Stimulated activated naive CD8-positive, alpha-beta T cell treated with anti-CD3 and anti-CD28 coated beads, Interleukin-15, amount 100 ng/mL, for 72 hours (primary cell): Measurements from ENCODE around the gene DAAM2.
A peak's percentile ranks its signal among the peaks of the same experiment; 100 is the strongest.

Experiments
- ATAC-seq: fragments of 150-1000 bp; cut with Tn5 transposase; 2 replicates; pipeline ENCODE4 v1.10.0; 2021; ENCODE audit warnings: mild to moderate bottlenecking, moderate library complexity
- DNase-seq, 2 donors: peaks; one replicate each; pipeline ENCODE4 v3.0.0; 2021 to 2022
- H3K27ac Mint-ChIP-seq, 2 donors: one replicate each; pipeline ENCODE4 v1.8.0; 2022; ENCODE audit warnings: mild to moderate bottlenecking in 2 of 2, mixed read lengths in 2 of 2, moderate library complexity in 2 of 2
- H3K27me3 Mint-ChIP-seq: one replicate; pipeline ENCODE4 v1.8.0; 2022; ENCODE audit warnings: mixed read lengths
- H3K4me1 Mint-ChIP-seq: one replicate; pipeline ENCODE4 v1.8.0; 2022; ENCODE audit warnings: mild to moderate bottlenecking, mixed read lengths
- H3K4me3 Mint-ChIP-seq, 2 donors: one replicate each; pipeline ENCODE4 v1.8.0; 2022; ENCODE audit warnings: mild to moderate bottlenecking in 2 of 2, mixed read lengths in 2 of 2, moderate library complexity in 1 of 2
- H3K9me3 Mint-ChIP-seq, 2 donors: one replicate each; pipeline ENCODE4 v1.8.0; 2022; ENCODE audit warnings: mixed read lengths in 2 of 2

DAAM2 gene

DNA sequence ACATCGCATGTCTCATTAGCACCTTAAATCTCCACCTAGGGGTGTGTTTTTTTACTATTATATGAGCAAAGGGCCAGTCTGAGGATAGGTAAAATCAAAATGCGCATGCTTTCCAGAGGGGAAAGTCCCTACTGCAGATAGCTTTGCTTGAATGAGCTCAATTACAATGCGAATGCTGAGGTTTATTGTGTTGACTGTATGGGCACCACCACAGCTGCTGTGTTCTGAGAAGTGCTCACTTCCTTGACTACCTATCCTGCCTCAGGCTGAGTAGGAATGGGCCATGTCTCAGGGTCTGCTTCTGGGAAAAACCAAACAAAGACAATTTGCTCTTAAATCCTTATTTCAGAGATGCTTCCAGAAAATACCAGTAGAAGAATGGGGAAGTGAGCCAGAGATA is 105.5 kb downstream of the DAAM2 start:
- H3K4me1 Mint-ChIP-seq, result no peaks in the 10 kb centered on the region
- peaks cover 23% of the 10 kb centered on the region for H3K27me3 Mint-ChIP-seq
- ATAC-seq (no peak), DNase-seq (no peak)
- no peak overlapping the region for H3K4me3 Mint-ChIP-seq
- H3K27ac Mint-ChIP-seq, result no peak overlapping the region
- H3K9me3 Mint-ChIP-seq, result no peaks in the 10 kb centered on the region

DNA sequence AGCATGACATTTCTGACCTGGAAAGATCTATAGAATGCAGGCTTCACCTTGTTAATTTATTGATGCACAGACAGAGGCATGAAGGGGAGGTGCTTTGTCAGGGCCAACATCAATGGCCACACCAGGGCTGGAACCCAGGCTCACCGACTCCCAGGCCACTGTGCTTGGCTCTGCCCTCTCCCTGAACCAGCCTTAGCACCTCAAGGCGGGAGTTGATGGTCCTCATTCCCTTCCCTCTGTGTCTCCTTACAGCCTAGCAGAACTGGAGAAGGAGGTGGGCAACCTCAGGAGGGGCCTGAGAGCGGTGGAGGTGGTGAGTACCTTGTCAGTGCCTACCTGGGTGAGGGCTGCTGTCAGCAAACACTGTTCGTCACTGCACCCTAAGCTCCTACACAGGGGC is 106.4 kb downstream of the DAAM2 start:
- no peak overlapping the region for H3K27ac Mint-ChIP-seq
- H3K27me3 Mint-ChIP-seq, result peaks cover 23% of the 10 kb centered on the region
- no peaks in the 10 kb centered on the region for H3K9me3 Mint-ChIP-seq
- H3K4me3 Mint-ChIP-seq, result no peak overlapping the region
- H3K4me1 Mint-ChIP-seq, result no peaks in the 10 kb centered on the region
- no peak for DNase-seq
- ATAC-seq, result no peak

DNA sequence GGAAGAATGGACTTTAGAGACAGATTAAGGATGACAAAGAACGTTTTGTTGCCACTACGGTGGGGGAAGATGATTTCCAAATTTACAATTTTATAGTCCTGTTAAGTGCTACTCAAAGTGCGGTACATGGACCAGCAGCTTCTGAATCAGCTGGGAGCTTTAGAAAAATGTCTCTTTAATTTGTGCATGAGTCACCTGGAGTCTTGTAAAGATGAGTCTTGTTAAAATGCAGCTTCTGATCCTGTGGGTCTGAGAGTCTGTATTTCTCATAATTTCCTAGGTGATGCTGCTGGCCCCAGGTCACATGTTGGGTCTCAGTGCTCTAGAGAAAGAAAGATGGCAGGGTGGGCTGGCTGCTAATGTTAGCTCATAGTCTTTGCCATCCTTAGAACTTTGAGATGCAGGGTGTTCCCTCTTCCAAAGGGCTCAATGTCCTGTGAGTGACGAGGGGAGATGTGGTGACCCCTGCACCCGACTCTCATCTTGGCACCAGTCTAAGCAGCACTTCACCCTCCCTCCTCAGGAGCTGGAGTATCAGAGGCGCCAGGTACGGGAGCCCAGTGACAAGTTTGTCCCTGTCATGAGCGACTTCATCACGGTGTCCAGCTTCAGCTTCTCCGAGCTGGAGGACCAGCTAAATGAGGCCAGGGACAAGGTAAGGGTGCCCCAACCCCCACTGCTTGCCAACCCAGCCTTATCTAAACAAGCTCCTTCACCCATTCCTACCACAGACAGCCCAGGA is 107.5 kb downstream of the DAAM2 start:
- Mint-ChIP-seq H3K9me3 (no peaks in the 10 kb centered on the region), H3K4me3 (no peak overlapping the region), H3K27ac (no peak overlapping the region), H3K27me3 (peaks cover 23% of the 10 kb centered on the region), H3K4me1 (no peaks in the 10 kb centered on the region)
- ATAC-seq, result no peak
- no peak for DNase-seq

DNA sequence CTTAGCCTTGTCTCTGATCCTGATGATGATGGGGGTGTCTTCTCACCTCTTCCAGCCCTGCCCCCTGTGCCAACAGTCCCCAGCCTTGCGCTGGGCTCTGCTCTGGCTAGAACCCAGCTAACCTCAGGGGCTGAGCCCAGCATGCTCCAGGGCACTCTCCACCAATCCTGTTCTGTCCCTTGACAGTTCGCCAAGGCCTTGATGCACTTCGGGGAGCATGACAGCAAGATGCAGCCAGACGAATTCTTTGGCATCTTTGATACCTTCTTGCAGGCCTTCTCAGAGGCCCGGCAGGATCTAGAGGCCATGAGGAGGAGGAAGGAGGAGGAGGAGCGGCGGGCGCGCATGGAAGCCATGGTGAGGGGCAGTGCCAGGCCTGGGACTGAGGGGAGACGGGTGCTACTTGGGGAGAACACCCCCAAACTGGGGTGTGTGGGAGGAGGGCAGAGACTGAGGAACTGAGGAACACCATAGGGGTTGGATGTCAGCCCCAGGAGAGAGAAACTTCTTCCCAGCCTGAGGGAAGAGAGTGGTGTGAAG is 109.0 kb downstream of the DAAM2 start:
- no peak for DNase-seq
- Mint-ChIP-seq H3K4me1 (no peaks in the 10 kb centered on the region), H3K27ac (peak overlapping the region in 1 of 2 donors; percentile 85), H3K4me3 (no peak overlapping the region), H3K9me3 (no peaks in the 10 kb centered on the region), H3K27me3 (peaks cover 23% of the 10 kb centered on the region)
- ATAC-seq, result no peak

DNA sequence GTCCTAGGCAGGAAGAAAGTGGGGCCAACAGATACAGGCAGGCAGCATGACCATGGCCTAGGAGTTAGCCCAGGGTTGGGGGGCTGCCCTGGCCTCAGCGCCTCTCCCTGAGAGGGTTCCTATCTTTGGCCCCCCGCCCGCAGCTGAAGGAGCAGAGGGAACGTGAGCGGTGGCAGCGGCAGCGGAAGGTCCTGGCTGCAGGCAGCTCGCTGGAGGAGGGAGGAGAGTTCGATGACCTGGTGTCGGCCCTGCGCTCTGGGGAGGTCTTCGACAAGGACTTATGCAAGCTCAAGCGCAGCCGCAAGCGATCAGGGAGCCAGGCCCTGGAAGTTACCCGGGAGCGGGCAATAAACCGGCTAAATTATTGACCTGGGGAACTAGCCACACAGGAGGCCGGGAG is 109.5 kb downstream of the DAAM2 start:
- DNase-seq, result no peak
- Mint-ChIP-seq H3K4me1 (no peaks in the 10 kb centered on the region), H3K9me3 (no peaks in the 10 kb centered on the region), H3K27me3 (peaks cover 23% of the 10 kb centered on the region), H3K4me3 (no peak overlapping the region), H3K27ac (no peak overlapping the region)
- no peak for ATAC-seq

DNA sequence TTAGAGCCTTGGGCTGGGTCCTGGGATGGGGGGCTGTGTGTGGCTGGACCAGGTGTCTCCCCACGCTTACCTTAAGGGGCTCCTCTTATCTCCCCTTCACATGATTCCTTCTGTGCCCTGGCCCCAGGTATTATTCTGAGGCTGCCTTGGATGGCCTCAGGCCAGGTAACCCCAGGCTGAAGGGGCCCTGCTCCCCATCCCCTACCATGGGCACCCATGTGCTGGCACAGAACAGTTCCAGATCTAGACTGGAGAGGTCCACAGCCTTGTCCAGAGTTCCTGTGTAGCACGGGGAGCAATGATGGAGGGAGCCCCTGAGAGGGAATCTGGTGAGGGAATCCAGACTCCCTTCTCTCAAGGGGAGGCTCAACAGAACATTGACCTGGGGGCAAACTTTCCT is 110.0 kb downstream of the DAAM2 start:
- Mint-ChIP-seq H3K27me3 (peaks cover 21% of the 10 kb centered on the region), H3K27ac (no peak overlapping the region), H3K4me3 (no peak overlapping the region), H3K9me3 (no peaks in the 10 kb centered on the region), H3K4me1 (no peaks in the 10 kb centered on the region)
- ATAC-seq (no peak), DNase-seq (no peak)

DNA sequence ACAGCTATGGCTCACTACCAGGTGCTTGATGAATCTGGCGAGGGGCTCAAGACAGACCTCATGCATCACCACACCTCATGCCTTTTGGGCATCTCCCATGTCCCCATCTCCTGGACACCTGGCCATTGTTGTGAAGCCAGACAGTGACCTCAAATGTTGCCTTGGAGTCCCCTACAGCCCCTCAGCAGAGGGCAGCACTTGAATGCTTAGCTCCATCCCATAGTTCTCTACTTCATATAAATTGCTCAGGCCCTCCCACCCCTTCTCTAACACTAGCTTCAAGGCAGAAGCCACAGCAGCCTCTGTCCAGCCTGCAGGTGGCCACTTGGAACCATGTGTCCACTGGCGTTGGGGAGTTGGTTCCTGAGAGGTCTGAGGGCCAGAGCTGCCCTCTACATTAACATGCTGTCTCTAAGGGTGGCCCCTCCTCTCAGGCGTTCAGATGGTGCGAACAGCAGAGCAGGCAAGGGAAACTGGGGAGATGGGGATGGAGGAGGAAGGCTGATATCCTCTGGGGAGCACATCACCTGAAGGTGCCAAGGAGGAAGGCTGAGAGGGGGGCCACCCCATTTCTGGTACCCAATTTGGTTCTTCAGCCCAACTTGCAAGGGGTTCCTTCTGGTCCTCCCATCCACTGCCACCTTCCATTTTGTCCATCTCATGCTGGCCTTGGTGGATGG is 110.8 kb downstream of the DAAM2 start:
- no peak for ATAC-seq
- no peak for DNase-seq
- H3K4me3 Mint-ChIP-seq, result no peak overlapping the region
- H3K27ac Mint-ChIP-seq, result no peak overlapping the region
- H3K27me3 Mint-ChIP-seq, result peaks cover 13% of the 10 kb centered on the region
- H3K9me3 Mint-ChIP-seq, result no peaks in the 10 kb centered on the region
- no peaks in the 10 kb centered on the region for H3K4me1 Mint-ChIP-seq

DNA sequence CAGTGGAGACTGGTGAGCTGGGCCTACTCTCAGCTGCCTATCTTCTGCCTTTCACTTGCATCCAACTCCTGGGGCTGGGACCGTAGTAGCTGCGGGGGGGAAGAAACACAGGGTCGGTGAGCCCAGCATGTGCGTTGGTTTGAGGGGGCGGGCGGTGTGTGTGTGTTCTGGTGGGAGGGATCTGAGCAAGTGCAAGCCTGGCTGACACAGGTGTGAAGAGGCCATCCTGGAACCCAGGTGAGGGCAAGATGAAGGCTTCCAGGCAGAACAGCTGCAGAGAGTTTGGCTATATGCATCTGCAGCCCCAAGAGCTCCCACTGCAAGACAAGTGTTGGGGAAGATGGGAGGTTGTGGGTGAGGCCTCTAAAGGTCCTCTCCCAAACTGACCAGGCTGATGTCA is 111.5 kb downstream of the DAAM2 start:
- DNase-seq (no peak), ATAC-seq (no peak)
- Mint-ChIP-seq H3K27ac (no peak overlapping the region), H3K9me3 (no peaks in the 10 kb centered on the region), H3K27me3 (peaks cover 7% of the 10 kb centered on the region), H3K4me1 (no peaks in the 10 kb centered on the region), H3K4me3 (no peak overlapping the region)

DNA sequence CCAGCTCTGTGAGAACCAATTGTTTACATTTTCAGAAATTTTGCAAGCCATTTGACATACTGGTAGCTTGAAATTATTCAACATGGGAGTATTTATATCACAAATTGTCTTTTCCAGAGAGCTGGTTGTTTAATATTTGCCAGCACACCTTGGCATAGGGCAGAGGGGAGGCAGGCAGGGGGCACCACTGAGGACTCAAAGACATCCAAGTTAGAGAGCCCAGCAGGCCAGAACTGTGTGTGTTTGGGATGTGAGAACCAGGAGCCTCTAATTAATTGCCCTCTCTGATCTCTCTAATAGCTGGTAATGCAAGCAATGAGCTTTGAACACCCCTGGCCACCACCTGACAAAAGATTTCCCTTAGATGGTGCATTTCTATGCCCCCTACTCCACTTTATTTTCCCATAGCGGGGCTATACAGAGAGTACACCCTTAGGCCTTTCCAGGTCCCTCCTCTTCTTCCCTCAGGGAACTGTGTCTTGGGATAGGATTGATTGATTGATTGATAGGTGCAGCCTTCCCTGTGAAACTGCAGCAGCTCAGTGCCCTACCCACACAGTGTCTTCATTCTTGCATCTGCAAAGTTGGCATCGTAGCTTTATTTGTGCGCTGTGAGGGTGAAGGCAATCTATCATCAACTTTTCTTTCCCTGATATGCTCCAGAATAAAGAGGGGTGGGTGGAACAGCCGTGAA is 112.9 kb downstream of the DAAM2 start:
- DNase-seq, result no peak
- ATAC-seq, result no peak
- no peaks in the 10 kb centered on the region for H3K9me3 Mint-ChIP-seq
- H3K27me3 Mint-ChIP-seq, result no peaks in the 10 kb centered on the region
- H3K4me3 Mint-ChIP-seq, result no peak overlapping the region
- peak overlapping the region in 1 of 2 donors; percentile 79 for H3K27ac Mint-ChIP-seq
- no peaks in the 10 kb centered on the region for H3K4me1 Mint-ChIP-seq

DNA sequence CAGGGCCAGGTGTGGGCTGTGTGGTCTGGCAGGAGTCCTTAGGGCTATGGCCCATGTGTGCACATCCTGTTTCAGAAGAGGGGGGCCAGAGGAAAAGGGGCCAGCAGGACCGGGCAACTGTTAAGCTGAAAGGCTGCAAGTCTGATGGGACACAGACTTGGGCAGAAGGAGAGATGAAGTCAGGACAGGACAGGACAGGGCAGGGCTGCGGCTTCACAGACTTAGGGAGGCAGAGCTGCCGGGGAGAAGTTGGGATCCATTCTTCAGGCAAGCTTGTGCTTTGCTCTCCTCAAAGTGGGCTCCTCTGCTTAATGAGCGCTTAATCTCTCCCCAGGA is 113.4 kb downstream of the DAAM2 start:
- DNase-seq, result no peak
- Mint-ChIP-seq H3K4me3 (no peak overlapping the region), H3K27ac (no peak overlapping the region), H3K27me3 (no peaks in the 10 kb centered on the region), H3K9me3 (no peaks in the 10 kb centered on the region), H3K4me1 (no peaks in the 10 kb centered on the region)
- ATAC-seq, result no peak

DNA sequence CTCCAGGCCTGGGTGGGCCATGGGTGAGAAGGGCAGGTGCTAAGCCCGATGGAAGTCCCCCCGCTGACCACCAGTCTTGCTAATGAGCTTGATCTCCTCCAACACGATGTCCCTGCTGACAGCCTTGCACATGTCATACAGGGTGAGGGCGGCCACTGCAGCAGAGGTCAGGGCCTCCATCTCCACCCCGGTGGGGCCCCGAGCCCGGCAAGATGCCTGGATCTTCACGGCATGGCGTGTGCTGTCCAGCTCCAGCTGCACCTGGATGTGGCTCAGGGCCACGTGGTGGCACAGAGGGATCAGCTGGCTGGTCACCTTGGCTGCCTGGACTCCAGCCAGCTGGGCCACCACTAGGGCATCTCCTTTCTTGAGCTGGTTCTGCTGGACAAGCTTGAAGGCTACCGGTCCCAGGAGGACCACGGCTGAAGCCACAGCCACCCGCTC is 114.2 kb downstream of the DAAM2 start:
- DNase-seq (no peak), ATAC-seq (no peak)
- no peak overlapping the region for H3K4me3 Mint-ChIP-seq
- H3K27me3 Mint-ChIP-seq, result no peaks in the 10 kb centered on the region
- H3K4me1 Mint-ChIP-seq, result no peaks in the 10 kb centered on the region
- H3K9me3 Mint-ChIP-seq, result no peaks in the 10 kb centered on the region
- no peak overlapping the region for H3K27ac Mint-ChIP-seq

DNA sequence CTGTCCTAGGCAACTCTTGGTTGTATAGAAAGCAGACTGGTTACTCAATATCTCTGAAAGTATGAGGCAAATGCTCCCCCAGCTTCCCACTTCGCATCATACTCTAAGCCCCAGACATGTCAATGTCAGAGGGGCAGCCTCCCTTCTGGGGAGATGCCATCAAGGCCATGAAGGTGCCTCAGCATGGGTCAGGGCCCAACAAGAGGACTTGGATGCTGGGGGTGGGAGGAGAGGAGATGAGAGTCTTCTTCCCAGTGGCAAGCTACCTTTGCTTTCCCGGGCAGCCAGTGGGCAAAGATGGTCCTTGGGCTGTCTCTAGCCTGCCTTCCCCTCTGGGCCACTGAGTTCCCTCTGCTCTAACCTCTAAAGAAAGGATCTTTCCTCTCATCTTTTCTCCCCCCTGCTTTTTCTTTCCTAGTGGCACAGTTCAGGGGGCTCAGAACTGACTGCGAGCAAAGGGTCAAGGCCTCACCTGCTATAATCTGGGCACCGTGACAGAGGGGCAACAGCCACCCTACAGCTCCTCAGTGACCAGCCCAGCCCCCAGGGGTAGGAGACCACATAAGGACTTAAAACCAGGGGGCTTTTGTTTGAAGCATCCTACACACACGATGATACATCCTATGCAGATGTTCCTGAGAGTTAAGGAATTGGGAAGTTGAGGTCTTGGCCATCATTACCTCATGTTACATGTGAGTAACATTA is 115.8 kb downstream of the DAAM2 start:
- H3K4me3 Mint-ChIP-seq, result no peak overlapping the region
- DNase-seq (no peak), ATAC-seq (no peak)
- no peaks in the 10 kb centered on the region for H3K9me3 Mint-ChIP-seq
- H3K27me3 Mint-ChIP-seq, result no peaks in the 10 kb centered on the region
- no peak overlapping the region for H3K27ac Mint-ChIP-seq
- no peaks in the 10 kb centered on the region for H3K4me1 Mint-ChIP-seq

DNA sequence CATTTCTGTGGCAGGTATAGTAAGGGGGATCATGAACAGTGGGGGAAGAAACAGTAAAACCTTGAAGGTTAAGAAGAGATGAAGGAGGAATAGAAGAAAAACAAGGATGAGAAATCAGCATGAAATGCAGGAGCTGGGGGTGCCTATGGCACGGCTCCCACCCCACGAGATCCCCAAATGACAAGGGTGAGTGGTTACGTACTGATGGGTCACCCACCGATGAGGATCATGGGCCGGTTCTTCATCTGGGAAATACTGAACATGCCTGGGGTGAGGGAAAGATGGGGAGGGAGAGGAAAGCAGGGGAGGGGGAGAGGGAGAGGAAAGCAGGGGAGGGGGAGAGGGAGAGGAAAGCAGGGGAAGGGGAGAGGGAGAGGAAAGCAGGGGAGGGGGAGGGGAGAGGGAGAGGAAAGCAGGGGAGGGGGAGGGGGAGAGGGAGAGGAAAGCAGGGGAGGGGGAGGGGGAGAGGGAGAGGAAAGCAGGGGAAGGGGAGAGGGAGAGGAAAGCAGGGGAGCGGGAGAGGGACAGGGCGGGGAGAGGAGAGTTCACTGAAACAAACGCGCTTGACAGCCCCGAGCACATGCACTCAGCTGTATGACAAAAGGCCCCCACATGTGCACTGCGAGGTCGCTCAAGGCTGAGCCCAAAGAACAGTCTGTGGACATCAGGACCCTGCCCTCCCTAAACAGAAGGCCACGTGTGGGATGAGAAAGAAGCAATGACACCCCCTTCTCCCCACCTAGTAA is 116.8 kb downstream of the DAAM2 start:
- ATAC-seq (no peak), DNase-seq (no peak)
- Mint-ChIP-seq H3K9me3 (no peaks in the 10 kb centered on the region), H3K27ac (no peak overlapping the region), H3K4me1 (no peaks in the 10 kb centered on the region), H3K4me3 (no peak overlapping the region), H3K27me3 (no peaks in the 10 kb centered on the region)

DNA sequence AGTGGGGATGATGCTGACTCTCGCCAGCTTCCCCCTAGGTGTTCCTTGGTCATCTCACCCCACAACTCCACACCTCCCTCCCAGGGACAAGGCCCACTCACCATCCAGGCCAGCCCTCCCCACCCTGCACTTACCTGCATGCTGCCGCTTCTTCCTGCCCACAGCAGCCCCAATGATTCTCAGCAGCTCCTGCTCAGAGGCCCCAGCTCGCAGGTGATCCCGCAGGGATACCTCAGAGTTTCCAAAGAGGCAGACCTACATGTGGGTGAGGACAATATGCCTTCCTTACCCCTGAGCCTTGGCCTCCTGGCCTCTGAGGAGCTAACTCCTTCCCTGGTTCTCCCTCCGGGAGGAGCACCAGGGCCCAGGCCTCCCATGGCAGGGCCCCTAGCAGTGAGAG is 117.5 kb downstream of the DAAM2 start:
- Mint-ChIP-seq H3K4me3 (no peak overlapping the region), H3K27ac (no peak overlapping the region), H3K9me3 (no peaks in the 10 kb centered on the region), H3K27me3 (no peaks in the 10 kb centered on the region), H3K4me1 (no peaks in the 10 kb centered on the region)
- no peak for DNase-seq
- ATAC-seq, result no peak

DNA sequence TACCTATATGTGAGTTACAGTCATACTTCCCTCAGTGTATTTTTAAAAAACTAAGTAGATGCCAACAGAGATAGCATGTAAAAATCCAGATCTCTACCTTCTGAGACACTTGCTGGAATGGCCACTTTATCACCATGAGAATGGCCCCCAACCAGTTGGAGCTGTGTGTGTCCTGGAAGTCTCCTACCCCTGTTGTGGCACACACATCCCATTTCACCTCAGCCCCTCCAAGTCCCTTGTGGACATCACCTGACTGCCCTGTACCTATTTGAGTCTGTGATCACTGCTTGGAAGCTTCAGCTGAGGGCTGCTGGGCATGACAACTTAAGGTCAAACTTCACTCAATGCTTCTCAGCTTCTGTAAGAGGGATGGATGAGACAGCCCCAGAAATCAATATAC is 118.0 kb downstream of the DAAM2 start:
- Mint-ChIP-seq H3K27me3 (no peaks in the 10 kb centered on the region), H3K9me3 (no peaks in the 10 kb centered on the region), H3K4me3 (no peak overlapping the region), H3K4me1 (no peaks in the 10 kb centered on the region), H3K27ac (no peak overlapping the region)
- no peak for DNase-seq
- no peak for ATAC-seq
